HL-60 (cell line): ENCODE results near the gene NPHP4.

Experiments
- DNase-seq, 2 experiments: peaks; one replicate each; pipeline ENCODE4 v3.0.0-alpha.2; 2010 to 2020; ENCODE audit warnings: low read depth in 1 of 2, low spot score in 1 of 2
- H3K27ac ChIP-seq: fragments of 250-450 bp; sonication (Bioruptor Pico); replicated peaks from 2 replicates; pipeline ENCODE4 v1.5.1; 2020; ENCODE audit warnings: mild to moderate bottlenecking, moderate library complexity
- H3K27me3 ChIP-seq: fragments of 250-450 bp; sonication (Bioruptor Pico); 2 replicates; pipeline ENCODE4 v1.5.1; 2021; ENCODE audit warnings: mild to moderate bottlenecking, moderate library complexity; ENCODE audit not compliant: insufficient read depth, poor library complexity, severe bottlenecking
- H3K4me3 ChIP-seq: replicated peaks from 2 replicates; pipeline ENCODE4 v1.5.1; 2011; ENCODE audit warnings: mild to moderate bottlenecking, control low read depth, low read length; ENCODE audit not compliant: insufficient read depth
- GABPA ChIP-seq: IDR thresholded peaks from 2 replicates; pipeline ENCODE4 v1.6.1; 2012; ENCODE audit warnings: low read depth
- POLR2AphosphoS5 ChIP-seq: IDR thresholded peaks from 2 replicates; pipeline ENCODE4 v1.6.1; 2012; ENCODE audit warnings: low read depth
- SPI1 ChIP-seq: IDR thresholded peaks from 2 replicates; pipeline ENCODE4 v1.6.1; 2012; ENCODE audit warnings: low read depth, mild to moderate bottlenecking, borderline replicate concordance
- TF ChIP-seq, protein P1 (sequence below): IDR thresholded peaks from one replicate; pipeline ENCODE4 v1.5.1; 2011; ENCODE audit warnings: low read length, control low read depth, inconsistent platforms; ENCODE audit not compliant: insufficient read depth
- TF ChIP-seq, protein P2 (sequence below): IDR thresholded peaks from 2 replicates; pipeline ENCODE4 v1.6.1; 2012; ENCODE audit warnings: low read depth; ENCODE audit not compliant: insufficient replicate concordance

The NPHP4 gene

GRCh38 chr1:5971471-5972197, 20.6 kb downstream of the NPHP4 start:
- DNase-seq, result no peak
- TF ChIP-seq GABPA (no peak), SPI1 (no peak), POLR2AphosphoS5 (no peak)
- TF ChIP-seq, protein P1, sequence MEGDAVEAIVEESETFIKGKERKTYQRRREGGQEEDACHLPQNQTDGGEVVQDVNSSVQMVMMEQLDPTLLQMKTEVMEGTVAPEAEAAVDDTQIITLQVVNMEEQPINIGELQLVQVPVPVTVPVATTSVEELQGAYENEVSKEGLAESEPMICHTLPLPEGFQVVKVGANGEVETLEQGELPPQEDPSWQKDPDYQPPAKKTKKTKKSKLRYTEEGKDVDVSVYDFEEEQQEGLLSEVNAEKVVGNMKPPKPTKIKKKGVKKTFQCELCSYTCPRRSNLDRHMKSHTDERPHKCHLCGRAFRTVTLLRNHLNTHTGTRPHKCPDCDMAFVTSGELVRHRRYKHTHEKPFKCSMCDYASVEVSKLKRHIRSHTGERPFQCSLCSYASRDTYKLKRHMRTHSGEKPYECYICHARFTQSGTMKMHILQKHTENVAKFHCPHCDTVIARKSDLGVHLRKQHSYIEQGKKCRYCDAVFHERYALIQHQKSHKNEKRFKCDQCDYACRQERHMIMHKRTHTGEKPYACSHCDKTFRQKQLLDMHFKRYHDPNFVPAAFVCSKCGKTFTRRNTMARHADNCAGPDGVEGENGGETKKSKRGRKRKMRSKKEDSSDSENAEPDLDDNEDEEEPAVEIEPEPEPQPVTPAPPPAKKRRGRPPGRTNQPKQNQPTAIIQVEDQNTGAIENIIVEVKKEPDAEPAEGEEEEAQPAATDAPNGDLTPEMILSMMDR, result no peak
- TF ChIP-seq, protein P2, sequence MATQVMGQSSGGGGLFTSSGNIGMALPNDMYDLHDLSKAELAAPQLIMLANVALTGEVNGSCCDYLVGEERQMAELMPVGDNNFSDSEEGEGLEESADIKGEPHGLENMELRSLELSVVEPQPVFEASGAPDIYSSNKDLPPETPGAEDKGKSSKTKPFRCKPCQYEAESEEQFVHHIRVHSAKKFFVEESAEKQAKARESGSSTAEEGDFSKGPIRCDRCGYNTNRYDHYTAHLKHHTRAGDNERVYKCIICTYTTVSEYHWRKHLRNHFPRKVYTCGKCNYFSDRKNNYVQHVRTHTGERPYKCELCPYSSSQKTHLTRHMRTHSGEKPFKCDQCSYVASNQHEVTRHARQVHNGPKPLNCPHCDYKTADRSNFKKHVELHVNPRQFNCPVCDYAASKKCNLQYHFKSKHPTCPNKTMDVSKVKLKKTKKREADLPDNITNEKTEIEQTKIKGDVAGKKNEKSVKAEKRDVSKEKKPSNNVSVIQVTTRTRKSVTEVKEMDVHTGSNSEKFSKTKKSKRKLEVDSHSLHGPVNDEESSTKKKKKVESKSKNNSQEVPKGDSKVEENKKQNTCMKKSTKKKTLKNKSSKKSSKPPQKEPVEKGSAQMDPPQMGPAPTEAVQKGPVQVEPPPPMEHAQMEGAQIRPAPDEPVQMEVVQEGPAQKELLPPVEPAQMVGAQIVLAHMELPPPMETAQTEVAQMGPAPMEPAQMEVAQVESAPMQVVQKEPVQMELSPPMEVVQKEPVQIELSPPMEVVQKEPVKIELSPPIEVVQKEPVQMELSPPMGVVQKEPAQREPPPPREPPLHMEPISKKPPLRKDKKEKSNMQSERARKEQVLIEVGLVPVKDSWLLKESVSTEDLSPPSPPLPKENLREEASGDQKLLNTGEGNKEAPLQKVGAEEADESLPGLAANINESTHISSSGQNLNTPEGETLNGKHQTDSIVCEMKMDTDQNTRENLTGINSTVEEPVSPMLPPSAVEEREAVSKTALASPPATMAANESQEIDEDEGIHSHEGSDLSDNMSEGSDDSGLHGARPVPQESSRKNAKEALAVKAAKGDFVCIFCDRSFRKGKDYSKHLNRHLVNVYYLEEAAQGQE, result no peak
- Histone ChIP-seq H3K4me3 (no peak overlapping the region), H3K27ac (no peak overlapping the region), H3K27me3 (no peaks in the 10 kb centered on the region)

DNA sequence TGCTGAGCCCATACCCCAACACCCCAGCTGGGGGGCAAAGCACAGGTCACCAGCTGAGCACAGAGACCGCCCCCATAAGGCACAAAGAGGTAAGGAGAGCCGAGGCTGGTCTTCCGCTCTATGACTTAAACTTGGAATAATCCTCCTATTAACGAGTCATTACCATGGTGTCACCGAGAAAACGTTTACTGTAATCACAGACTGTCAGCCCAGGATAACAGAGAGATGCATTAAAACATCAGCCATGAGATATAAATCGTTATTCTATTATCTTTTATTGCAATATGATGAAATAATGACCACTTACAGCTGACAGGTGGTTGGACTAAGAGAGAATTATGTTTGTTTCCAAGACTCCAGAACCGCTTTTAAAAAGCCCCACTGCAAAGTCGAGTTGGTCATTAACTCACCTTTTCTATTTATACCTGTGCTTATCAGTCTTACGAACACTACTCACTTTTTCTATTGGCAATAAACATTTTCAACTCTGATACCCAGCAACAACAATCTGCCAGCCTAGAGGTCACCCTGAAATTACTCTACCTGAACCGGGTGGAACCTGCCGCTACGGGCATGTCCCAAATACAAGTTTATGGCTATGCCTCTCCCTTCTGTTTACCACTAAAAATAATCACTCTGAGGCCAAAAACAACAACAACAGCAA, 21.5 kb downstream of the NPHP4 start:
- TF ChIP-seq, protein P1, result no peak
- no peak for TF ChIP-seq POLR2AphosphoS5
- TF ChIP-seq, protein P2, result no peak
- no peak for TF ChIP-seq SPI1
- no peak for TF ChIP-seq GABPA

DNA sequence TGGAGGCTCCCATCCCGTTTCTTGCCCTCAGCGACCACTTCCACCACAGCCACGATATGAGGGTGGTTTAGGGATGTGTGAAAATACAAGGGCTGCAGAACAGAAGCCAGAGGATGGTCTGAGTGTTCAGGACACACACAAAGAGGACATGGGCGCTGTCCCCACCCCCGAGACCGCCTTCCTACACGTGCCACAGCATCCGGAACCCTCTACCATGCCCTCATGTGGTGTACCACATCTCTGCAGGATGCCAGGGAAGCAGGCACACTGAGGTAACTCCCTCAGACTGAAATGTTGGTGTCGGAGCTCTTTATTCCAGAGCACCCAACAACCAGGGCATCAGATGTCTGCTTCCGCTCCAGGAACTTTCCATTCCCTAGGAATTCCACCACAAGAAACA, 23.1 kb downstream of the NPHP4 start:
- Histone ChIP-seq H3K27ac (no peak overlapping the region), H3K27me3 (no peaks in the 10 kb centered on the region), H3K4me3 (no peak overlapping the region)
- TF ChIP-seq, protein P2, result no peak
- TF ChIP-seq POLR2AphosphoS5, result no peak
- no peak for TF ChIP-seq SPI1
- no peak for TF ChIP-seq GABPA
- TF ChIP-seq, protein P1, result no peak
- no peak for DNase-seq

More for the DNA sequence above, 21.5 kb downstream of the NPHP4 start:
- Histone ChIP-seq H3K27me3 (no peaks in the 10 kb centered on the region), H3K27ac (no peak overlapping the region), H3K4me3 (no peak overlapping the region)
- no peak for DNase-seq
